ENCODE results near the gene SLC38A10.

The SLC38A10 gene

GRCh38 chr17:81331527-81332043 lies 36.5 kb upstream of the SLC38A10 start:
- DNase-seq (ENCODE audit: low read depth): no peak

GRCh38 chr17:81330884-81331245 lies 35.8 kb upstream of the SLC38A10 start:
- DNase-seq (ENCODE audit: low read depth): no peak

GRCh38 chr17:81329927-81330883 lies 35.1 kb upstream of the SLC38A10 start:
- no peak for DNase-seq (ENCODE audit: low read depth)

- no peak for DNase-seq (ENCODE audit: low read depth)
Observed at GRCh38 chr17:81328978-81329926, 34.1 kb upstream of the SLC38A10 start.

- no peak for DNase-seq (ENCODE audit: low read depth)
Observed at GRCh38 chr17:81328489-81328888, 33.4 kb upstream of the SLC38A10 start.

- DNase-seq (ENCODE audit: low read depth): no peak
Observed at GRCh38 chr17:81325714-81326358, 30.7 kb upstream of the SLC38A10 start.

- no peak for DNase-seq (ENCODE audit: low read depth)
Observed at GRCh38 chr17:81324851-81325713, 30.0 kb upstream of the SLC38A10 start.

- no peak for DNase-seq (ENCODE audit: low read depth)
Observed at GRCh38 chr17:81324177-81324850, 29.2 kb upstream of the SLC38A10 start.

GRCh38 chr17:81323411-81323868 lies 28.3 kb upstream of the SLC38A10 start:
- no peak for DNase-seq (ENCODE audit: low read depth)

- no peak for DNase-seq (ENCODE audit: low read depth)
Observed at GRCh38 chr17:81323083-81323369, 27.9 kb upstream of the SLC38A10 start.

GRCh38 chr17:81322271-81323082 lies 27.4 kb upstream of the SLC38A10 start:
- DNase-seq (ENCODE audit: low read depth): no peak

GRCh38 chr17:81317961-81318605 lies 23.0 kb upstream of the SLC38A10 start:
- no peak for DNase-seq (ENCODE audit: low read depth)

GRCh38 chr17:81317530-81317821 lies 22.4 kb upstream of the SLC38A10 start:
- no peak for DNase-seq (ENCODE audit: low read depth)

GRCh38 chr17:81315885-81316391 lies 20.8 kb upstream of the SLC38A10 start:
- DNase-seq (ENCODE audit: low read depth): no peak

- no peak for DNase-seq (ENCODE audit: low read depth)
Observed at GRCh38 chr17:81315129-81315884, 20.2 kb upstream of the SLC38A10 start.

- DNase-seq (ENCODE audit: low read depth): no peak
Observed at GRCh38 chr17:81314398-81315081, 19.4 kb upstream of the SLC38A10 start.

- no peak for DNase-seq (ENCODE audit: low read depth)
Observed at GRCh38 chr17:81313776-81314397, 18.8 kb upstream of the SLC38A10 start.

Measured in HS-27A (cell line).